GM23338 (cell line): ENCODE data around the gene SCN7A. TPM values are rescaled to one million over a fixed set of nuclear protein-coding genes. Genes with fewer than 3 reads are reported as not detected.
A peak's percentile ranks its signal among the peaks of the same experiment; 100 is the strongest.

Experiments used
- ATAC-seq: fragments of 200-7000 bp; cut with Tn5 transposase; 3 replicates; pipeline ENCODE4 v1.9.1; 2020
- DNase-seq: peaks from one replicate; pipeline ENCODE4 v3.0.0-alpha.2; 2015; ENCODE audit warnings: low spot score
- H2AFZ ChIP-seq: fragments of 200-600 bp; sonication (generic); 2 replicates; pipeline ENCODE4 v1.8.0; 2016; ENCODE audit warnings: antibody characterized with exemption, mild to moderate bottlenecking, moderate library complexity
- H3F3A ChIP-seq: fragments of 200-600 bp; sonication (generic); replicated peaks from 2 replicates; pipeline ENCODE4 v1.8.0; 2017; ENCODE audit warnings: antibody characterized with exemption, mixed run types, low read depth
- H3K27ac ChIP-seq: fragments of 200-600 bp; sonication (generic); 2 replicates; pipeline ENCODE4 v1.6.1; 2016; ENCODE audit warnings: low read depth
- H3K27me3 ChIP-seq: fragments of 200-600 bp; sonication (generic); 2 replicates; pipeline ENCODE4 v1.8.0; 2016; ENCODE audit warnings: mild to moderate bottlenecking, mixed run types, moderate library complexity; ENCODE audit not compliant: insufficient read depth
- H3K36me3 ChIP-seq: fragments of 200-600 bp; sonication (generic); 2 replicates; pipeline ENCODE4 v1.8.0; 2016; ENCODE audit warnings: mild to moderate bottlenecking; ENCODE audit not compliant: insufficient read depth
- H3K4me1 ChIP-seq: fragments of 200-600 bp; sonication (generic); 2 replicates; pipeline ENCODE4 v1.8.0; 2016; ENCODE audit warnings: mild to moderate bottlenecking, moderate library complexity; ENCODE audit not compliant: insufficient read depth
- H3K4me2 ChIP-seq: fragments of 200-600 bp; sonication (generic); 2 replicates; pipeline ENCODE4 v1.7.1; 2017; ENCODE audit warnings: mixed run types
- H3K4me3 ChIP-seq: fragments of 200-600 bp; sonication (generic); 2 replicates; pipeline ENCODE4 v1.6.1; 2016; ENCODE audit warnings: mixed run types
- H3K79me2 ChIP-seq: fragments of 200-600 bp; sonication (generic); replicated peaks from 2 replicates; pipeline ENCODE4 v1.8.0; 2017; ENCODE audit warnings: mild to moderate bottlenecking; ENCODE audit not compliant: insufficient read depth
- H3K9me2 ChIP-seq: fragments of 200-600 bp; sonication (generic); 2 replicates; pipeline ENCODE4 v1.8.0; 2017; ENCODE audit not compliant: insufficient read depth
- H4K20me1 ChIP-seq: fragments of 200-600 bp; sonication (generic); replicated peaks from 2 replicates; pipeline ENCODE4 v1.8.0; 2017; ENCODE audit warnings: mild to moderate bottlenecking; ENCODE audit not compliant: insufficient read depth
- H3K27ac Mint-ChIP-seq: 2 replicates; pipeline ENCODE4 v1.8.0; 2020; ENCODE audit warnings: inconsistent platforms, mild to moderate bottlenecking, moderate library complexity, mixed read lengths
- H3K27me3 Mint-ChIP-seq: 3 replicates; pipeline ENCODE4 v1.8.0; 2022; ENCODE audit warnings: low read depth, mild to moderate bottlenecking, moderate library complexity, mixed read lengths, inconsistent platforms; ENCODE audit not compliant: insufficient read depth, poor library complexity
- H3K36me3 Mint-ChIP-seq: 3 replicates; pipeline ENCODE4 v1.8.0; 2021; ENCODE audit warnings: low read depth, mild to moderate bottlenecking, inconsistent platforms, moderate library complexity, mixed read lengths
- H3K4me1 Mint-ChIP-seq: 3 replicates; pipeline ENCODE4 v1.8.0; 2020; ENCODE audit warnings: mild to moderate bottlenecking, inconsistent platforms, mixed read lengths
- H3K4me3 Mint-ChIP-seq: 3 replicates; pipeline ENCODE4 v1.8.0; 2021; ENCODE audit warnings: moderate library complexity, mild to moderate bottlenecking, inconsistent platforms, mixed read lengths
- H3K9me3 Mint-ChIP-seq: 3 replicates; pipeline ENCODE4 v1.8.0; 2020; ENCODE audit warnings: moderate library complexity, mild to moderate bottlenecking, inconsistent platforms, mixed read lengths
- CREB1 ChIP-seq: fragments of 250-450 bp; sonication (Bioruptor Pico); IDR thresholded peaks from 2 replicates; pipeline ENCODE4 v1.5.0; 2020; ENCODE audit warnings: low read depth, mild to moderate bottlenecking, moderate library complexity
- EZH2phosphoT487 ChIP-seq: fragments of 200-600 bp; sonication (generic); IDR thresholded peaks from one replicate; pipeline ENCODE4 v1.8.1; 2018; ENCODE audit warnings: antibody characterized with exemption; ENCODE audit not compliant: unreplicated experiment
- JUNB ChIP-seq: IDR thresholded peaks from one replicate; pipeline ENCODE4 v1.6.1; 2016; ENCODE audit warnings: antibody characterized with exemption; ENCODE audit not compliant: unreplicated experiment
- POLR2AphosphoS5 ChIP-seq: IDR thresholded peaks from 2 replicates; pipeline ENCODE4 v1.6.1; 2016; ENCODE audit warnings: antibody characterized with exemption, low read depth
- STAT1 ChIP-seq: IDR thresholded peaks from one replicate; pipeline ENCODE4 v1.6.1; 2016; ENCODE audit warnings: antibody characterized with exemption; ENCODE audit not compliant: unreplicated experiment
- ZNF114 ChIP-seq: fragments of 250-450 bp; sonication (Bioruptor Pico); IDR thresholded peaks from 2 replicates; pipeline ENCODE4 v1.5.0; 2020; ENCODE audit warnings: mild to moderate bottlenecking, moderate library complexity
- ZNF331 ChIP-seq: fragments of 250-450 bp; sonication (Bioruptor Pico); IDR thresholded peaks from 2 replicates; pipeline ENCODE4 v1.5.0; 2020; ENCODE audit warnings: low read depth, mild to moderate bottlenecking, moderate library complexity
- ZNF462 ChIP-seq: fragments of 250-450 bp; sonication (Bioruptor Pico); IDR thresholded peaks from 2 replicates; pipeline ENCODE4 v1.5.0; 2020; ENCODE audit warnings: mild to moderate bottlenecking, moderate library complexity
- polyA plus RNA-seq: library from polyadenylated mRNA; unstranded; fragments of >200 nt; fragmentation: Nextera tagmentation; extraction: Ambion mirVana; gene quantifications from 2 replicates; pipeline ENCODE4 v1.2.1, GENCODE V29; 2016
- total RNA-seq: library from RNA; depleted of rRNA; stranded (reverse); fragments of >200 nt; shearing (Covaris generic); gene quantifications from 2 replicates; pipeline ENCODE4 v1.2.3, GENCODE V29; 2014
- TF ChIP-seq, protein P1 (sequence below): IDR thresholded peaks from one replicate; pipeline ENCODE4 v1.6.1; 2018; ENCODE audit warnings: antibody characterized with exemption; ENCODE audit not compliant: unreplicated experiment

Gene SCN7A
- total and polyA plus RNA-seq, 2 experiments from 2014 or later: 0.10 to 0.42 TPM

DNA sequence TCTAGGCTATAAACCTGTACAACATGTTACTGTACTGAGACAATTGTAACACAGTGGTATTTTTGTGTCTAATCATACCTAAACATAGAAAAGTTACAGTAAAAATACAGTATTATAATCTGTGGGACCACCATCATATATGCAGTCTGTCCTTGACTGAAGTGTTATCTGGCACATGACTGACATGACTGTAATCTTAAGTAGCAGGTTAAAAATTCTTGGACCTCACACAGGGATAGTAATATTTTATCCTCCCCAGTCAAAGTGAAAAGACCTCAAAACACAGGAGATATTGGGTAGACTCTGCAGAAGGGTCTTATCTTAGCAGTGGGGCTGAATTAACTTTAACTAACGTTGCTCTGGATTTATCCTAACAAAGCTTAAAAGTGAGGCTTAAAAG, 113.4 kb downstream of the SCN7A start (continued):
- TF ChIP-seq ZNF114 (CRISPR knock-in tag): no peak
- TF ChIP-seq STAT1: no peak
- no peak for TF ChIP-seq JUNB
- TF ChIP-seq CREB1 (CRISPR knock-in tag): no peak
- no peak for TF ChIP-seq POLR2AphosphoS5

DNA sequence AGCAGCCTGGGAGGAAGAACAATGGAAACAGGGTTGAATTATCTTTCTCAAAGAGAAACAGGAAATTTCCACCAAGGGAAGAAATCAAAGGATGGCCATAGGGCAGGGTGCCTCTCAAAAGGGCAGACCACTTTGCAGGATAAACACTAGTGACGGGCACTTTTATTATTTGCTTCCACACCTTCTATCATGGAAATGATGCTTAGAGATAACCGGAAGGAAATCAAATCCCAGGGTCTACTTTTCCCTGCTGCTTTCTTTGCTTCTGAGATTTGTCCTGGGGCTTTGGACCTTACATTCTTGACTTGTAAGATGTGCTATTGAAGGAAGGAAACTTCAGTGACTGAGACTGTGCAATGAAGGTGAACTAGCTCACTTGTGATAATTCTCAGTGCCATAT, 117.2 kb downstream of the SCN7A start:
- Histone ChIP-seq H2AFZ (peak overlapping the region; percentile 94), H3K4me2 (peak overlapping the region; percentile 72), H3K27ac (peak overlapping the region; percentile 56), H4K20me1 (no peaks in the 10 kb centered on the region), H3K36me3 (no peaks in the 10 kb centered on the region), H3K27me3 (no peaks in the 10 kb centered on the region), H3K79me2 (no peaks in the 10 kb centered on the region), H3F3A (no peaks in the 10 kb centered on the region), H3K4me1 (peaks cover 27% of the 10 kb centered on the region), H3K4me3 (peak overlapping the region; percentile 88), H3K9me2 (no peaks in the 10 kb centered on the region)
- Mint-ChIP-seq H3K4me3 (peak overlapping the region; percentile 89), H3K36me3 (no peaks in the 10 kb centered on the region), H3K27ac (no peak overlapping the region), H3K9me3 (no peaks in the 10 kb centered on the region), H3K4me1 (peaks cover 37% of the 10 kb centered on the region), H3K27me3 (peaks cover 3% of the 10 kb centered on the region)
- no peak for DNase-seq
- TF ChIP-seq EZH2phosphoT487 (no peak), ZNF331 (CRISPR knock-in tag) (no peak), POLR2AphosphoS5 (no peak), ZNF114 (CRISPR knock-in tag) (no peak), ZNF462 (CRISPR knock-in tag) (no peak), JUNB (no peak)
- TF ChIP-seq, protein P1, sequence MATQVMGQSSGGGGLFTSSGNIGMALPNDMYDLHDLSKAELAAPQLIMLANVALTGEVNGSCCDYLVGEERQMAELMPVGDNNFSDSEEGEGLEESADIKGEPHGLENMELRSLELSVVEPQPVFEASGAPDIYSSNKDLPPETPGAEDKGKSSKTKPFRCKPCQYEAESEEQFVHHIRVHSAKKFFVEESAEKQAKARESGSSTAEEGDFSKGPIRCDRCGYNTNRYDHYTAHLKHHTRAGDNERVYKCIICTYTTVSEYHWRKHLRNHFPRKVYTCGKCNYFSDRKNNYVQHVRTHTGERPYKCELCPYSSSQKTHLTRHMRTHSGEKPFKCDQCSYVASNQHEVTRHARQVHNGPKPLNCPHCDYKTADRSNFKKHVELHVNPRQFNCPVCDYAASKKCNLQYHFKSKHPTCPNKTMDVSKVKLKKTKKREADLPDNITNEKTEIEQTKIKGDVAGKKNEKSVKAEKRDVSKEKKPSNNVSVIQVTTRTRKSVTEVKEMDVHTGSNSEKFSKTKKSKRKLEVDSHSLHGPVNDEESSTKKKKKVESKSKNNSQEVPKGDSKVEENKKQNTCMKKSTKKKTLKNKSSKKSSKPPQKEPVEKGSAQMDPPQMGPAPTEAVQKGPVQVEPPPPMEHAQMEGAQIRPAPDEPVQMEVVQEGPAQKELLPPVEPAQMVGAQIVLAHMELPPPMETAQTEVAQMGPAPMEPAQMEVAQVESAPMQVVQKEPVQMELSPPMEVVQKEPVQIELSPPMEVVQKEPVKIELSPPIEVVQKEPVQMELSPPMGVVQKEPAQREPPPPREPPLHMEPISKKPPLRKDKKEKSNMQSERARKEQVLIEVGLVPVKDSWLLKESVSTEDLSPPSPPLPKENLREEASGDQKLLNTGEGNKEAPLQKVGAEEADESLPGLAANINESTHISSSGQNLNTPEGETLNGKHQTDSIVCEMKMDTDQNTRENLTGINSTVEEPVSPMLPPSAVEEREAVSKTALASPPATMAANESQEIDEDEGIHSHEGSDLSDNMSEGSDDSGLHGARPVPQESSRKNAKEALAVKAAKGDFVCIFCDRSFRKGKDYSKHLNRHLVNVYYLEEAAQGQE: no peak
- no peak for ATAC-seq
